CD4-positive, alpha-beta T cell treated with Interleukin-6 for 4 hours (primary cell): Measurements from ENCODE around the gene MTHFR.

ENCODE experiments used
- DNase-seq: peaks from one replicate; pipeline ENCODE4 v3.0.0-alpha.2; 2020; ENCODE audit warnings: mixed read lengths

MTHFR gene

DNA sequence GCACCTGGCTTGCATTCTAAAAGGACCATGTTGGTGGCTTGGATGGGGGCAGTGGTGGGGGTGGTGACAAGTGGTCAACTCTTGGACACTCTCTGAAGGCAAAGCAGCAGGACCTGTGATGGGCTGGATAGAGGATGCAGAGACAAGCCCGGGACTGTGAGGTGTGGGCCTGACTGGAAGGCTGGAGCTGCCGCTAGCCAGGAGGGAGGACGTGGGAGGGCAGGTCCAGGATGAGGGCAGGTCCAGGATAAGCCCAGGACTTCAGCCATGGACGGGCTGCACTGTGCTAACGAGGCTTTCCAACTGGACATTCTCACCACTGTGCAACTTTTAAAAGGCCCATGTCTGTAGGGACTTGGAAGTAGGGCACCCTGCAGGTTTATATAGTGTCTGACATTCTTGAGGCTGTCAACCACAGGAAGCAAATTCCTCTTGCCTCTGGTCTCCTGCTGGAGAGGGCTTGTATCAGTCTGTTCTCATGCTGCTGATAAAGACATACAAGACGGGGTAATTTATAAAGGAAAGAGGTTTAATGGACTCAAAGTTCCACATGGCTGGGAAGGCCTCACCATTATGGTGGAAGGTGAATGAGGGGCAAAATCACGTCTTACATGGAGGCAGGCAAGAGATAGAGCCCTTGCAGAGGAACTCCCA is 52.1 kb downstream of the MTHFR start:
- no peak for DNase-seq

DNA sequence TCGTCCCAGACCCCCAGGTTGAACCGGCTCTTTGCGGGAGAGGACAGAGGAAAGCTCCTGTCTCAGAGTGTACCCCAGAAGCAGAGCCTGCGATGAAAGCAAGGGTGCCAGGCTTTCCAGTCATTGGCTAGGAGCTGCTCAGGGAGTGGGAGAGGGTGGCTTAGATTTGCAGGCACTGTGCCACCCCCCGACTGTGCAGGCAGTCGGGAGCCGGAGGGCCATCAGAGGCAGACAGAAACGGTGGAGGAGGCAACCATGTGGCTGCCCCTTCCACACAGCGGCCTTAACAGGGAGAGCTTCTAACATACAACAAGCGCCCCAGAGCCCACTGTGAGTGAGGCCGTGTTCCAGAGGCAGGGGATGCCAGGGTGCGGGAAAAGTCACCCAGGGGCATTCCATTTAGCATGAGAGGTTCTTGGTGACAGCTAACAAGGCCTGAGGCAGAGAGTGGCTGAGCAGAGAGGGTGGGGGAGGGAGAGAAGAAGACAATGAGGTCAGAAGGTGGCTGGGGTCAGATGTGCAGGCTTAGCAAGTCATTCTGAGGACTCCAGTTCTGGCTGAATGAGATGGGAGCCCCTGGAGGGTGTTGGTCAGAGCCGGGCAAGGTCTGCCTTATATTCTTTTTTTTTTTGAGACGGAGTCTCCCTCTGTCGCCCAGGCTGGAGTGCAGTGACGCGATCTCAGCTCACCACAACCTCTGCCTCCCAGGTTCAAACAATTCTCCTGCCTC is 53.2 kb downstream of the MTHFR start:
- no peak for DNase-seq

DNA sequence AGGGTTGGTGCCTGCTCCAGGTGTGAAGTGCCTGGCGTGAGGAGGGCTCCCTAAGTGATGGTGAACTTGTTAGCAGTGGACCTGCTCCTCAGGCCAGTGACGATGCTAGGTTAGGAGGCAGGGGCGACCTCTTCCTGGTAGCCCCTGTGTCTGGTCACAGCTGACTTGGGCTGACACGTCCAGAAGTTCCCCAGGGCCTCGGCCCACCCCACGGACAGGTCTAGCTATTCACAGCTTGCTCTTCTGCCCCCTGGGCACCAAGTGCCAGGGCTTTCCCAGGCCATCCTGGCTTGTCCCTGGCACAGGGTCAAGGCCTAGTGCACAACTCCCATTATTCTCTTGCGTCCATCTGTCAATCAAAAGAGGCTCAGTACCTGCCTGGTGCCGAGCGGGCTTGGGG is 54.7 kb downstream of the MTHFR start:
- no peak for DNase-seq

DNA sequence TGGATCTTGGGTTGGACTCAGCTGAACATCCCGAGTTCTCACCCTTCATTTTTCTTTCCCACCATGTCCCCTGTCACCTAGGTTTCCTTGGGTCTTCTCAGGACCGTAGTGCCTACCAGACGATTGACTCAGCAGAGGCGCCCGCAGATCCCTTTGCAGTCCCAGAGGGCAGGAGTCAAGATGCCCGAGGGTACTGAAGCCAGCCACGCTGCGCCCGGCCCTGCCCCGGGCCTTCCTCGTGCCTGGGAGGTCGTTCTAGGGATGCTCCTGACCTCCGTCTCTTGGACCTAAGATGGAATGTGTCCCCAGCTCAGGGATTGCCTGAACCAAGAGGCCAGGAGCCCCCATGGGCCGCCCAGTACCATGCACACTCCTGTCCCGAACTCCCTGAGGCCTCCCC is 55.8 kb downstream of the MTHFR start:
- no peak for DNase-seq

DNA sequence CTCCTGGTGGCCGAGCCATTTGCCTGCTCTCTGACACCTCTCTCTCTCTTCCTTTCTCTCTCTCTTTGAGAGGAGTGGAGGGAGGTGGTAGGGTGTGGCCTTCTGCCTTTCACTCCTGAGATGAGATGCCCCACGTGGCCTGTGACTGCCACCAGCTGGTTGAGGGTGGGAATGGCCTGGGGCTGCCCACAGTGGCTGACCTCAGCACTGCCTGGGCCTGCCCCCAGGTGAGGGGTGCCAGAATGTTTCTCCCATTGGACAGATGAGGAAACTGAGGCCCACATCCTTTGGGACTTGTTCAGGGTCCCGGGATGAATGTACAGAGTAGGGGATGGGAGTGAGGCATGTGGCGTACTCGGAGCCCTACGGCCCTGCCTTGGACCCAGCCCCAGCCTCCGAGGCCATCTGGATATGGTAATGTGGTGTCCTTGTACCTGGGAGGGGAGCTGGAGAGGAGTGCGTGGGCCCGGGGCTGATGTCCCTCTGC is 56.5 kb downstream of the MTHFR start:
- DNase-seq = peak; percentile 76

DNA sequence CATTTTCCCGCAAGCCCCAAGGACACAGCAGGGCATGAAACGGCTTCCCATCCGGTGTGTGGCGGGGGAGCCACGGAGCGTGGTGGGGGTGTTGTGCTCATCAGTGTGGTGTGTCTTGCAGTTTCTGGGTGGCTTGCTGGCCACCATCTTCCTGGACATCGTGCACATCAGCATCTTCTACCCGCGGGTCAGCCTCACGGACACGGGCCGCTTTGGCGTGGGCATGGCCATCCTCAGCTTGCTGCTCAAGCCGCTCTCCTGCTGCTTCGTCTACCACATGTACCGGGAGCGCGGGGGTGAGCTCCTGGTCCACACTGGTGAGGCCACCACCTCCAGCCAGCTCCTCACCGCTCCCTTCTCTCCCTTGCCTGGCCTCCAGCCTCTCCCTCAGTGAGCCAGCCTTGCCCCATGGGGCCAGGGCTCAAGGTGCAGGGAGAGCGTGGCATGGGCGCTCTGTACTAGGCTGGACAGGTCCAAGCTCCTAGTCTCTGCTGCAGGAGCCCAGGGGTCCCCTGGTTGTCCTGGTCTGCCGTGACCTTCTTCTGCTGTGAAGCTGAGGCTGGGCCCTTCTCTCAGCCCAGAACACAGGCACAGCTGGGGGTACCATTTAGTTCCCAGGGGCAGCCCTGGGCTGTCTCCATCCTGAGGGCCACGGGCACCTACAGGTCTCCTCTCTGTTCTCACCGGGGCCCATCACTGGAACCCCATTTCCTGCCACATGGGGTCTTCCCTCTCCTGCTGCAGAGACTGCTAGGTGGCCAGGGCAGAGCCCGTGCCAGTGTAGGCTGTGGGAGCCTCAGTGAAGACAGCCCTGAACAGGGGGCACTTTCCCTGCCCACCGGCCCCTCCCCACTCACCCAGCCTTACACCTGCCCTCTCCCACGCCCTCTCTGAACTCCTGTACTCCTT is 57.2 kb downstream of the MTHFR start:
- no peak for DNase-seq

DNA sequence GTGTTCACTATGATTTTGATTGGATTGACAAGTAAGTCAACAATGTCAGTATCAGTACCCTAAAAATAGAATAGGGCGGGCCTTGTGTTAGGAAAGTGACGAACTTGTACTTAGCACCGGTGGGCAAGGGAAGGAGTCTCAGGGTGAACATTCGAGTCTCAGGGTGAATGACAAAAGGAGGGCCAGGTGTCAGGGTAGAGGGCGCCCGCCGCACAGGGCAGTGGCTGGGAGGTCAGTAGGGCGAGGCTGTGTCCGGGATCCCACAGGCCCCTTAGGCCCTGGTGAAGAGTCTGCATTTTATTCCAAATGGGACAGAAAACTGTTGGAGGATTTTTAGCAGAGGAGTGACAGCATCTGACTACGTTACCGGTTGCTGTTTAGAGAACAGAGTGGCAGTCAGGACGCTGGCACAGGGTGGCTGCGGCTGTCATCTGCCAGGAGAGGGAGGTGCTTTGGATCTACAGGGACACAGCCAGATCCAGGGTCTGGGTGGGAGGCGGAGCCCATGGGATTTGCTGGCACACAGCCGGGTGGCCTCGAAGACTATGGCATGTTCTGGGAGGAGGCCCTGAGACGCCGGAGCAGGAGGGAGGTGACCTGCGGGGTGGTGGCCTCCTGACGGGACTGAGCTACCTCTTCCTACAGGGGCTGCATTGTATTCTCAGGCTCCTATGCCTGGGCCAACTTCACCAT is 58.8 kb downstream of the MTHFR start:
- no peak for DNase-seq

DNA sequence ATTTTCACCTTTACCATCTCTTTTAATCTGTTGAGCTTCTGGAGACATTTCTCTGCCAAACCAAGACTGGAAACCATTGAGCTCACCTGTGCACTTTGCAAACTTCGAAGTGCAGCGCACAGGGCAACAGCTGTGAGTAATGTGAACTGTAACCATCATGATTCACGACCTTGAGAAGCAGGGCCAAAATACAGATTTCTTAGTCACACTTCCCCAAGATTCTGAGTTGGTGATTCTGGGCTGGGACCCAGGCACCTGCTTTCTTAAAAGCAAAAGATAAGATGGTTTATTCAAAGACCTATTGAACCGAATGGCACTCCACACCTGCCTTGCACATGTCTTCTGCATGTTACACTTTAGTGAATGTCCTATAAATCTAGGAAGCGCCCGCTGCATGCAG is 59.7 kb downstream of the MTHFR start:
- no peak for DNase-seq

DNA sequence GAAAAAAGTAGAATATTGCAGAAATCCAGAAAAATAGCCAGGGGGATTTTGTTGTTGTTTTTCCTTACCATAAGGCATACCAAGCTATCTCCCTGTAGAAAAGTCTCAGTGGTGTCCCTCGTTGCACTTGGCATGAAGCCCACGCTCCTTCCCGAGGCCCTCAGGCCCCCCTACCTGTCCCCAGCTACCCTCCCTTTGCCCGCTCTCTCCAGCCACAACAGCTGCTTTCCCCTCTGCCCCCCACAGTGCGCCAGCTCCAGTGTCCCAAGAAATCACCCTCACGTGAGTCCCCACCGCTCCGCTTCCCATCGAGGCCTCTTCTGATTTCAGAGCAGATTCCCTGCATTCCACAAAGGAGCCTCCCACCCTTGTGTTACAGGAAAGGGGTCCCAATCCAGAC is 61.5 kb downstream of the MTHFR start:
- DNase-seq = no peak

DNA sequence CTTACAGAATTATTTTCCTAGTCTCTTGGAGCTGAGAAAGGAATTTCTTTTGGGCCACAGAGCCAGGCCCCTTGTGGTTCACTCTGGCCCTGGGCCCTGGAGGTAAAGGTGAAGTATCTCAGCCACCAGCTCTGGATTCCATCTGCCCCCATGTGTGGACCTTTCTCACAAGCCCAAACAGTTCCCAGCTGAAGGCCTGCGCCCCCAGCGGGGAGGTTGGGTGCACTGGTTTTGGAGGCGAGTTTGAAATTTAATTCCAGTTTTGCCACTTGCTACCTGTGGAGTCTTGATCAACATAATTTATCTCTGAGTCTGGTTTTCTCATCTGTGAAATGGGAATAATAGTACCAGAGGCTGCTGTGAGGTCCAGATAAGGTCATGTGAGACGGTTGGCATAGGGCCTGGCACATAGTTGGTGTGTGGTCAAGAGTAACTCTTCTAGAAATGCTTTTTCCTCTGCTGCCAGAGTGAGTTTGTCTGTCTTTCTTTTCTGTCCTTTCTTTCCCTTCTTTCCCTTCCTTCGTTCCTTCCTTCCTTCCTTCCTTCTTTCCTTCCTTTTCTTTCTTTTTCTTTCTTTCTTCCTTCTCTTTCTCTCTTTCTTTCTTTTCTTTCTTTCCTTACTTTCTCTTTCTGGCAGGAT is 63.7 kb downstream of the MTHFR start:
- no peak for DNase-seq

DNA sequence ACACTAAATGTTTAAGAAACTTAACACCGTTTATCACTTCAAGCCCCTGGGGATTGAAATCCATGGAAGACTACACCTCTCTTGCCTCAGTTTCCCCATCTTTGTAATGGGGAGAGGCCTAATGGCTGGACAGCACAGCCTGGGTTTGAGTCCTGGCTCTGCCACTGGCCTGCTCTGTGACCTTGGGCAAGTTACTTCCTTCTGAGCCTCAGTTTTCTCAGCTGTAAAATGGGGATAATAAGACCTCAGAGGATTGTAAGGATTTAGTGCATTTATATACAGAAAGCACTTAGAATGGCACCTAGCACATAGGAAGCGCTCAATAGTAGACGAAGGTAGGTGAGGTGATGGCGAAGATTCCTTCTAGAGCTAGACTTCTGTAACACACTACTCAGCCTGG is 64.3 kb downstream of the MTHFR start:
- no peak for DNase-seq

DNA sequence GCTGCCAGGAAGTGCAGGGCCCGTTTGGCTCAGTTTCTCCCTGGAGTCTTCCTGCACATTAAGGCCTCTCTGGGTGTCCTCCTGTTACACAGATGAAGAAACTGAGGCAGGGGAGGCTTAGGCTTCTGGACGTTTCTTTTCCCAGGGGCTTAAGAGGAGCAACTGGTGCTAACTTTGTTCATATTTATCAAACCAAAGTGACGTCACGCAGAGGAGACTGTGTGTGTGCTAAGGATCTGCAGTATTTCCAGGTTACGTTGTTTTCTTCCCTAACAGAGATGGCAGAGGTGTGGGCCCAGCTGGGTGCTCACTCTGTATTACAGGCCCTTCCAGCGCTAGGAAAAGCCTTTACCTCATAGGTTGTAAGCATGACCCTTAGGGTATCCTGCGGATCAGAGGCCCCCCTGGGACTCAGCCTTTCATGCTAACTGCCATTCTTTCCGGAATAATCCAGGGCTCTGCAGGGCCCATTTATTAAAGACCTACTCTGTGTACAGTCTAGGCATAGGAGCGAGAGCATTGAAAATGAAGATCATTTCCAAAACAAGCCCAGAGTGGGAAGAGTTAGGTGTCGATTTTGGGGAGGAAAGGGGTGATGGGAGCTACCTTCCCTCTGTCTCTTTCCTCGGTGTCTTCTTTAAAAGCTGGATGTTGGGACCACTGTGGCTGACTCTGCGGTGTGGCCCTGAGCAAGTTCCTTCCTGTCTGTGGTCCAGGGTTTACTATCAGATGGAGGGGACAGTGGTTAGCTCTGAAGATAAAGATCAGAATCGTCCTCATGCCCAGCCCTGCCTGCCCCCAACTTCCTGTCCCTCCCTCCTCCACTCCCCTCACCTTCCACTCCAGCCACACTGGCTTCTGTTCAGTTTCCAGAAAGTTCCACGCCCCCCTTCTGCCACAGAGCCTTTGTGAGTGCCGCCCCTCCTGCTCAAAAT is 65.2 kb downstream of the MTHFR start:
- peak; percentile 23 for DNase-seq

DNA sequence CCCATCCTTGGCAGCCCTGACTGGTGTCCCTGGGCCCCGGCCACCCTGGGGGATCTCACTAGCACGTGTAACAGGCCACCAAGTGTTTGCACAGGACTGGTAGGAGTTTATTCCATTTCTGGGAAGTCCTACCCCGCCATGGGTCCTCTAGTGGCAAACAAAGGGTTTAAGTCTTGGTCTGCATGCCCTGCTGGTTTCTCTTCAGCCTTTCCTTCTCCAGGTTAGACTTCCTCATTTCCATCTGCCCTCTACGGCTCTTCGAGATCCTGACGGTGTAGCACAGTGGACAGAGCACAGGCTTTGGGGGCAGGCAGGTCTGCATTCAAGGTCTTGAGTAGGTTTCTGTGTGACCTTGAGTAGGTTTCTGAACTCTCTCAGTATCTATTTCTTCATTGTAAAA is 67.0 kb downstream of the MTHFR start:
- DNase-seq = no peak

DNA sequence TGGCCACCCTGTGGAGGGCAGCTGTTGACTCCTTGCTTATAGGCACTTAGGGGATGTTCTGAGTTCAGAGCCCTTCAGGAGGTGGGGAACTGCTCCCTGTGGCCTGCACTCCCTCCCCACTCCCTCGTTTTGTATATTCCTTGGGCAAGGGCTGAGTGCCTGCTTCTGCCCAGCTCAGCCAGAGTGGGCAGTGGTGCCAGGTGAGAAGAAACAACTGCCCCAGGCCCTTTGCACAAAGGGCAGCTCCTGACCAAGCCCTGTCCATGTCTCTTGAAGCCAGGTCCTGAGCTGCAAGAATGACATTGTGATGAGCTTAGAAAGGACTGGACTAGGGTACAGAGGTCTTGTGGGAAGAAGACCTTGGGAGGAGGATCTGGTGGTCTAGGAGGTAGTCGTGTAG is 67.7 kb downstream of the MTHFR start:
- DNase-seq = no peak

DNA sequence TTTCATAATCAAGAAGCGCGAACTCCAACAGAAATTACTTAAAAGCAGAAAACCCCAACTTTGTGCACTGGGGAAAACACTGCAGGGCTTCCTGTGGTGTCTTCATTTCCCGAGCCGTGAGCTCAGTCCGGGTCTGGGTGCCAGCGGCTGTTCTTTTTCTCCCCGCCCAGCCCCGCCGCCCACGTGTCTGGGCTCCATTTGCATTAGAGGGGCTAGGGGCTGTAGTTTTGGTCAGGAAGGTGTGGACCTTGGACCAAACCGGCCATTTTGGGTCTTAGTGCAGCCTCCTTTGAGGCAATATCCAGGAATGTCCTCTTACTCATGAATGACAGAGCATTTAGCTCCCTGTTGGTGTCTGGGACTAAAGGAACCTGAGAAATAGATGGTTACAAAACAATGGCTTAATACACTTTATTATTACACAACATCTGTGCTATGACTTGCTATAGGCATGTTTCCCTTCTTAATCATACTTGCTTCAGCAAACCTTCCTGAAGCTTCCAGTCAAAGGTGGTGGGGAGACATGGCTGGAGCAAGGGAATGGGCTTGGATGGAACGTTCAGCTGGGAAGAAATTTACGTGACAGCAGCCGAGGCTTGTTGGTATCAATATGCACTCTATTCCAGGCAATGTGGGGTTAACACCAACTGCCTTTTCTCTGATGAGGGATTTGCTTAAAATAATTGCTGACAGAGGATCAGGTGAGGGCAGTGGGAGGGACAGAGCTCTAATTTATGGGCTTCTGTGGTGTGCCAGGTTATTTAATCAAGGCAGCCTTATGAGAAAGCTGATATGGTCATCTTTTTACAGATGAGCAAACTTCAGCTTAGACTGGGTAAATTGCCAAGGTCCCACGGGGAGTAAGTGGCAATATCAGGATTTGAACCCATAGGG is 68.8 kb downstream of the MTHFR start:
- peak; percentile 64 for DNase-seq

DNA sequence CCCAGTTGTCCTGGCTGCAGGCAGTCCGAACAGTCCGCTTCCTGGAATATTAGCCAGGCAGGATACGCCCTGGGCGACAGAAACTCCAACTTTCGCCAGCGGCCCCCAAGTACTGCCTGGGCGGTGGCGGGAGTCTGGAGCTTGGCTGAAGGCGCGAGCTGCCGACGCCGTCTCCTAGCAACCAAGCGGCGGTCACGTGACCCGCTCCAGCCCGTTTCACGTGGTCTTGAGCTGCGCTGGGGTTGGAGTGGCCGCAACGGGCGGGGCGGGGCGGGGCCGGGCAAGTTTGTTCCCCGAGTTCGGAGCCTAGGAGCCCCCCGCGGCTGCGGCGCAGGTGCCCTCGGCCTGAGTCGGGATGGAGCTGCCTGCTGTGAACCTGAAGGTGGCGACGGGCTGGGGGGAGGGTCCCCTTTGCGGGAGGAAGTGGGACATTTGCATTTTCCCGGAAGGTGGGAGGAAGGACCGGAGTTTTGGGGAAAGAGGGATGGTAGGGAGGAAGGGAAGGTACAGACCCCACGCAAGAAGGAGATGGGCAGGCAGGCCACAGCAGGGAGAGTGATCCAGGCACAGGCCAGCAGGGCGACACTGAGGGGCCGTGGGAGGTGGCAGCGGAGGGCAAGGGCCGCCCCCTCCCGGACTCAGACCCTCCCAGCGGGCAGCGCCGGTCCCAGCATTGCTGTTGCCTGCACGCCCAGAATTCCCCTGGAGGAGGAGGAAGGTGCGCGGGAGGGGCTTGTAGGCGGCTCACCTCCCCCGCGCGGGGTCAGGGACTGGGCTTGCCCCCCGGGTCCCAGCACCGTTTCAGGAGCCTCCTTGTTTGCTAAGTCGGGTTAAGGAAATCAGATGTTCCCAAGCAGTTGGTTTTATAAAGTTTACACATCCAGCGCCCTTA is 69.7 kb downstream of the MTHFR start, which contains the start of gene AGTRAP:
AGTRAP (plus strand) TSS at position 283 of the 892 bp plus-strand sequence; CDS start at position 356, 73 bp downstream.
- peak; percentile 90 for DNase-seq
